Activated CD8-positive, alpha-beta T cell treated with anti-CD3 and anti-CD28 coated beads for 36 hours (primary cell): Measurements from ENCODE around the gene COL6A5. TPM values are rescaled to one million over a fixed set of nuclear protein-coding genes. Genes with fewer than 3 reads are reported as not detected.

ENCODE experiments used
- ATAC-seq: fragments of 200-7000 bp; cut with Tn5 transposase; one replicate; pipeline ENCODE4 v1.10.0; 2021; ENCODE audit warnings: mild to moderate bottlenecking, moderate library complexity
- CTCF ChIA-PET: fragments of 350-600 bp; sonication (Branson Sonifier 250); formaldehyde crosslinking; loops from one replicate; lab custom pipeline; 2021; ENCODE audit warnings: antibody characterized with exemption; lab: Charles Lee
- POLR2A ChIA-PET: fragments of 350-600 bp; sonication (Branson Sonifier 250); formaldehyde crosslinking; loops from one replicate; lab custom pipeline; 2021; ENCODE audit warnings: antibody characterized with exemption; lab: Charles Lee
- DNase-seq: peaks from one replicate; pipeline ENCODE4 v3.0.0-alpha.2; 2020
- H3K27ac Mint-ChIP-seq: one replicate; pipeline ENCODE4 v1.8.0; 2021; ENCODE audit warnings: mild to moderate bottlenecking, mixed read lengths
- H3K27me3 Mint-ChIP-seq: one replicate; pipeline ENCODE4 v1.8.0; 2021; ENCODE audit warnings: mixed read lengths
- H3K36me3 Mint-ChIP-seq: one replicate; pipeline ENCODE4 v1.8.0; 2021; ENCODE audit warnings: low read depth, mixed read lengths
- H3K4me1 Mint-ChIP-seq: one replicate; pipeline ENCODE4 v1.8.0; 2021; ENCODE audit warnings: low read depth, mixed read lengths
- H3K4me3 Mint-ChIP-seq: one replicate; pipeline ENCODE4 v1.8.0; 2021; ENCODE audit warnings: mild to moderate bottlenecking, moderate library complexity, mixed read lengths
- H3K9me3 Mint-ChIP-seq: one replicate; pipeline ENCODE4 v1.8.0; 2021; ENCODE audit warnings: mixed read lengths
- CTCF ChIP-seq: fragments of 200-600 bp; IDR thresholded peaks from one replicate; pipeline ENCODE4 v1.8.0; 2022; ENCODE audit warnings: antibody characterized with exemption, mild to moderate bottlenecking
- intact Hi-C: fragments of 100-400 bp; cut with micrococcal nuclease; formaldehyde crosslinking; loops from one replicate; pipeline ENCODE4 v1.10.0; 2022
- total RNA-seq, 2 experiments: library from RNA; stranded (reverse); gene quantifications; one replicate each; pipeline ENCODE4 v1.2.3, GENCODE V29; 2021

Gene COL6A5
- total RNA-seq, 2 experiments from 2014 or later = not detected

GRCh38 chr3:130374908-130375307, 29.4 kb downstream of the COL6A5 start:
- H3K9me3 Mint-ChIP-seq = no peaks in the 10 kb centered on the region
- peaks cover 5% of the 10 kb centered on the region for H3K27me3 Mint-ChIP-seq
- no peaks in the 10 kb centered on the region for H3K36me3 Mint-ChIP-seq
- no peak for DNase-seq
- ChIA-PET POLR2A (no interaction called here), CTCF (no interaction called here)
- no peak overlapping the region for H3K27ac Mint-ChIP-seq
- intact Hi-C loops = no loop called here
- ATAC-seq = no peak
- no peak overlapping the region for H3K4me3 Mint-ChIP-seq
- no peak for TF ChIP-seq CTCF
- no peaks in the 10 kb centered on the region for H3K4me1 Mint-ChIP-seq

- no peak for DNase-seq
- H3K4me1 Mint-ChIP-seq = no peaks in the 10 kb centered on the region
- no peak for TF ChIP-seq CTCF
- intact Hi-C loops = no loop called here
- no peak overlapping the region for H3K4me3 Mint-ChIP-seq
- H3K36me3 Mint-ChIP-seq = no peaks in the 10 kb centered on the region
- ATAC-seq = no peak
- ChIA-PET CTCF (no interaction called here), POLR2A (no interaction called here)
- H3K27ac Mint-ChIP-seq = no peak overlapping the region
- H3K9me3 Mint-ChIP-seq = no peaks in the 10 kb centered on the region
- H3K27me3 Mint-ChIP-seq = peaks cover 3% of the 10 kb centered on the region
Measured at GRCh38 chr3:130377960-130378676, 32.6 kb downstream of the COL6A5 start.

- intact Hi-C loops = no loop called here
- H3K27me3 Mint-ChIP-seq = peaks cover 3% of the 10 kb centered on the region
- ATAC-seq (no peak), DNase-seq (no peak)
- TF ChIP-seq CTCF = no peak
- H3K4me1 Mint-ChIP-seq = no peaks in the 10 kb centered on the region
- POLR2A ChIA-PET = no interaction called here
- no peak overlapping the region for H3K27ac Mint-ChIP-seq
- no peaks in the 10 kb centered on the region for H3K36me3 Mint-ChIP-seq
- H3K4me3 Mint-ChIP-seq = no peak overlapping the region
- H3K9me3 Mint-ChIP-seq = no peaks in the 10 kb centered on the region
- CTCF ChIA-PET = no interaction called here
Measured at GRCh38 chr3:130378677-130379191, 33.3 kb downstream of the COL6A5 start.

GRCh38 chr3:130379274-130379673, 33.8 kb downstream of the COL6A5 start:
- H3K4me1 Mint-ChIP-seq = no peaks in the 10 kb centered on the region
- no peak overlapping the region for H3K4me3 Mint-ChIP-seq
- no peaks in the 10 kb centered on the region for H3K9me3 Mint-ChIP-seq
- TF ChIP-seq CTCF = no peak
- intact Hi-C loops = no loop called here
- peaks cover 6% of the 10 kb centered on the region for H3K27me3 Mint-ChIP-seq
- DNase-seq = no peak
- CTCF ChIA-PET = no interaction called here
- POLR2A ChIA-PET = no interaction called here
- H3K36me3 Mint-ChIP-seq = no peaks in the 10 kb centered on the region
- ATAC-seq = no peak
- H3K27ac Mint-ChIP-seq = no peak overlapping the region

GRCh38 chr3:130380398-130380797, 34.9 kb downstream of the COL6A5 start:
- H3K4me1 Mint-ChIP-seq = no peaks in the 10 kb centered on the region
- H3K36me3 Mint-ChIP-seq = no peaks in the 10 kb centered on the region
- ChIA-PET CTCF (no interaction called here), POLR2A (no interaction called here)
- no peak overlapping the region for H3K27ac Mint-ChIP-seq
- TF ChIP-seq CTCF = no peak
- H3K4me3 Mint-ChIP-seq = no peak overlapping the region
- no peak for DNase-seq
- no peak for ATAC-seq
- H3K9me3 Mint-ChIP-seq = no peaks in the 10 kb centered on the region
- intact Hi-C loops = no loop called here
- peaks cover 6% of the 10 kb centered on the region for H3K27me3 Mint-ChIP-seq
